GM18951 (cell line): ENCODE data around the gene GSTO2.

Experiments used
- POLR2A ChIP-seq: IDR thresholded peaks from 4 replicates; pipeline ENCODE4 v1.6.1; 2011; ENCODE audit warnings: mild to moderate bottlenecking; ENCODE audit not compliant: insufficient read length, insufficient read depth; ENCODE audit errors: extremely low read depth
- in situ Hi-C: fragments of 300-500 bp; cut with MboI; formaldehyde crosslinking; loops from one replicate; pipeline ENCODE4 v1.12.0; 2022; ENCODE audit warnings: low sequenced_read_pairs, mixed read lengths, inconsistent platforms; ENCODE audit not compliant: unreplicated experiment

Gene GSTO2

DNA sequence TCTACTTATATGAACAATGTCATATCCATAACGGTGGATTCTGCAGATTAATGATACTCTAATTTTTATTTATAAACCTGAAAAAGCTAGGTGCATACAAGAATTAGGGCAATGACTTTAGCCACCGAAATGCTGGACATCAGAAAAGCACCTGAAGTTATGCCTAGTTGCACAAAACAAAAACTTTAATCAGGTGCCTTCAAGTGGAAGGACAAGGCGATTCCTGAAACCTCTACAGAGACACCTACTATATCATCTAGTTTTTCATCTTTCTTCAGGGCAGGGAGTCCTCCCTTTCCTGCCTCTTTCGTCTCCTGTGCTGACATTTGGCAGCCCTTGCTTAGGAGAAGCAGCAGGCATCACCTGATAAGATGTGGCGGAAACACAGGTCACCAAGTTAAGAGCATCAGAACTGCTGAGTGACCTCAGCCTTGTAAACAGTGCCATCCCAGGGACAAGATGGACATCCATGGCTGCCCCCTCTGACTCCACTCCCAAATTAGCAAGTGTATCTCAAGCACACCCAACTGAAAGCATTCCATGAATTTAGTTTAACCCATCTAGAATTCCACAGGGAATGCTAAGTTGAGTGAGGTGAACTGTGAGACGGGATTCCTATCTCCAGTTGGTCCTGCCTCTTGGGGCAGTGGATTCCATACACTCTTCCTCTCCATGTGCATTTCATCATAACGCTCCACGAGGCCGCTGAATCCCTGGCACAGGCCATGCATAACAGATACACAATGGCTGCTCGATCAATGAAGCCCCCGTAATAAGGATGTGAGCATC is 63.5 kb downstream of the GSTO2 start:
- in situ Hi-C loops: no loop called here
- TF ChIP-seq POLR2A: no peak

- in situ Hi-C loops: no loop called here
- TF ChIP-seq POLR2A: no peak
Observed at GRCh38 chr10:104333032-104333727, 64.2 kb downstream of the GSTO2 start.

DNA sequence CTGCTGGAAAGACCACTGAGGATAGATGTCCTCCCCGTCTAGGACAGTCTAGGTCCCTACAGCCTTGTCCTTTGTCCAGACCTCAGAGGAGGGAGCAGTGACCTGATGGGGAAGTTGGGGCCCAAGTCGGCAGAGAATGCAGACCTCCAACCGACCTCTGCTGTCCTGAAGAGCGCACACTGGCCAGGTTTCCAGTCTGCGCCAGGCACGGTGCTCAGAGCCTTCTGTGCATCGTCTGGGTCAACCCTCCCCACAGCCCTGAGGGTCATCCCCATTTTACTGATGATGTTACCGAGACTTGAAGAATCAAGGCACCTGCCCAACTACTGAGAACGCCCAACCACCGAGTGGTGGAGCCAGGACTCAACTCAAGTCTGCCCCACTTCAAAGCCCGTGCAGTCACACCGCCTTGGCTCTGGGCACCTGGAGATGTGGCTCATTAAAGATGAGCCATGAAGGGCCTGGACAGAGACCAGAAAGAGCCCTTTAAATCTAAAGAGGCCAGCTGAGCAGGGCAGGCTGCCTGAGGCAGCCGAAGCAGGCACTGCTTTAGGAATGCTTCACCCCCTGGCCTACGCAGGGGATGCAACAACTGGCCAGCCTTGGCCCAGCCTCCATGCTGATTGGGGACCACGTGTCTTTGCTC is 64.9 kb downstream of the GSTO2 start:
- in situ Hi-C loops: no loop called here
- no peak for TF ChIP-seq POLR2A

DNA sequence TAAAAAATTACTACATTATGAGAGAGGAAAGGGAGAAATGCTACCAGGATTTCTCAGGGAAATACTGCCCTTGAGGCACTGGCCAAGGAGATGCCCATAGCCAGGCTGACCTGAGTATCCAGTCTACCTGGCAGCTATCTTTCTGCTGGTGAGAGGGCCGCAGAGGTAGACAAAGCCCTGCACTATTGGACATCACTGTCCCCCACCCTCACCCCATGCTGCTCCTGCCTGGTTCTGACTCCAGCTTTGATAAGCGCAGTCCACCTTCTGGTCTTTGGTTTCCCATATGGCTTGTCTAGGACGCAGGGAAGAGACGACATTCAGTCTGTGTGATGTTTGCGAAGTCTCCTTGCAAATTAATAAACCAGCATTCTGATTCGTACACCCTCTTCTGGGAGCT is 65.6 kb downstream of the GSTO2 start:
- in situ Hi-C loops: no loop called here
- TF ChIP-seq POLR2A: no peak

DNA sequence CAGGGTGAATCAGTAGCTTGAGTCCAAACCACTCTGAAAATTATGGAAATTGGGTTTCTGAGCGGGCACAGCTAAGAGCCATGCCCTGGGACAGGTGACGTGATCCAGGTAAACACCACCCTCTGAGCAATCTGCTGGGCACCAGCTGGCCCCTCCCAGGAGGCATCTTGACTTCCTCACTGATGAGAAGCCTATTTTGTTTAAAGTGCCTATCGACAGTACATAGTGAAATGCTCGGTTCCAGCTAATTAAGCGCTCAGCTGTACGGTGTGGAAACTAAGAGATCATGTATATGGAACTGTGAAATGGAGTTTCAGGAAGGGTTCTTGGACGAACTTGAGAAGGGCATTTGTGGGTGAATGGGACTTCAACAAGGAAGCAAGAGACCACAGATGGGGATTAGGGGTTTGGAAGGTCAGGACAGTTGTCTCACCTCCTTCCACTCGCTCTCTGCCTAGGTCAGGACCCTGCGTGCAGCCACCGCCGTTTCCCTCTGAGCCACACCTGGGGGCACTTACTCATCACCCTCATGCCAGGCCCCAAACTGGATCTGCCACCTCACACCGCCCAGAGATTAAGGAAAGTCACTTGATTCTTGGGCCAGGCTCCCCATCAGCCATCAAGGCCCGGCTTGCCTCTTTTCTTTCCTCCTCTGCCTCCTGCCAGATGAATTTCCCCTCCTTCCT is 66.1 kb downstream of the GSTO2 start:
- in situ Hi-C loops: no loop called here
- no peak for TF ChIP-seq POLR2A

GRCh38 chr10:104336821-104337467 is 68.0 kb downstream of the GSTO2 start:
- TF ChIP-seq POLR2A: no peak
- in situ Hi-C loops: no loop called here

DNA sequence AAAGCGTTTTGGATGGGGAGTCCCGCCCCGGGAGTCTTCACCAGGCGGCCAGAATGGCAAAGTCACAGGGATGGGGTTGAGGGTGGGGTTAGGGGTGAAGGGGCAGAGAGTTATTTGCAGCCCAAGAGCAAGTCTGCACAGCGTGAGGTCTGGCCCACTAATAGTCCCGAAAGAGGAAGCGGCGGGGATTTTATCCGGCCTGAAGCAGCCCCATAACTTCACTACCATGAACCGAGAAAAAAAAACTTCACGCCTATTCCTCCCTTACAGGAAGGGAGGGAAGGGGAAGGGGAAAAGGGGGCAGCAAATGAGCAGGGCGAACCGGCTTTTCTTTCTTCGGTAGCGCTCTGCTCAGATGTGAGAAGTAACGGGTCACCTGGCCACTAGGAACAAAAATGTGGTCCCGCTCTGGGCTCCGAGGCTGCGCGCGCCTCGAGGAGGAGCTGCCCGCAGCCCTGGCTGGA is 68.6 kb downstream of the GSTO2 start:
- in situ Hi-C loops: no loop called here
- TF ChIP-seq POLR2A: no peak

- in situ Hi-C loops: no loop called here
- peak; percentile 92 for TF ChIP-seq POLR2A
Observed at GRCh38 chr10:104337985-104338735, 69.2 kb downstream of the GSTO2 start, which contains the start of gene ITPRIP. ITPRIP (minus strand) TSS chr10:104338465; CDS start chr10:104316051, 22,414 bp downstream.

DNA sequence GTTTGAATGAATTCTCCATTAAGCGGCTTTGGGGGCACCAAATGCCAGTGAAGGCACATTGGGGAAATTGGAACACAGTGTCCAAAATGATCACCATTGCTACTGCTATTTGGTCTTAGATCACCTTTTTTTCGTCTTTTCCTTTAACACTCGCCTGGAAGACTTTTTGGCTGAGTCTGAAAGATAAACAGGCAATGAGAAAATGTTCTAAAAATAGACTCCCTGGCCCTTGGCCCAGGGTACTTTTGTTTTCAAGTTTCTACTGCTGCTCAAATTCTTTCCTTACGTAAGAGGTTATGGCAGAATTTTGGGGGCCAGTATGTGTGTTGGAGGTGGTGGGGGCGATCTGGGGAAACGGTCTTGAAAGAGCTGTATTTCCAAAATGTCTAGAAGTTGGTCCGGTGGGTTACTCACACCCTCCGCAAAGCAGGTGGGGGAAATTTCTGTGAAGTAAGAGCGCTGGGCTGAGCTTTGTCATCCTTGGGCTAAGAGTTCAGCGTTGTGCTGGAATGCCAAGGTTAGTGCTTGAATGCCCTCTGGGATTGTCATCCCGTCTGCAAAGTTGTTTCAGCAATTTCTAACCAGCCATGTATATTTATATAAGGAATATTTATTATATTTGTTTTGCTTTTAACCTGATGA is 70.6 kb downstream of the GSTO2 start:
- in situ Hi-C loops: no loop called here
- no peak for TF ChIP-seq POLR2A

GRCh38 chr10:104340111-104340526 is 71.1 kb downstream of the GSTO2 start:
- TF ChIP-seq POLR2A: no peak
- in situ Hi-C loops: no loop called here

DNA sequence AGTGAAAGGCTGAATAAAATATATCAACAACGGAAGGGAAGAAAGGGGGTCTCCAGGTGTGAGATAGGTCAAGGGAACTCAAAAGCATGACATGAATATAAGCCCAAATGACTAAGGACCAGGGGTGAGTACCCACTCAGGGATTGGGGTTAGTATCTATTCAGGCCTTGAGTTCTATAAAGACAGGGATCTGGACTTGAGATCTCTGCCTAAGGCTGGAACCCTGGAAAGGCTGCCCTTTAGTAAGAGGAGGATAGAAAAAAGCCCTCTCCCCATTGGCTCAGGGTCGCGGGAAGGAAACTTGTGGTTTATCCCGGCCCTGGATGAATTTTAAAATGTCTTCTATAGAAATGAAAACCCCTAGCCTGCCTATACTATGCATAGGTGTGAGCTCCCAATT is 71.7 kb downstream of the GSTO2 start:
- no peak for TF ChIP-seq POLR2A
- in situ Hi-C loops: no loop called here
